ENCODE data around the gene NCF4.

GRCh38 chr22:36874736-36875135, 13.9 kb downstream of the NCF4 start:
- TF ChIP-seq CTCF (IDR thresholded peaks at IDR 0.05): no peak
- no peak for TF ChIP-seq POLR2A (IDR thresholded peaks at IDR 0.05)

All from esophagus squamous epithelium (tissue), 4 donors.